Body of pancreas (tissue), 4 donors: ENCODE measurements around the gene SRPRB. TPM values are rescaled to one million over a fixed set of nuclear protein-coding genes. Genes with fewer than 3 reads are reported as not detected.

Source experiments
- ATAC-seq: fragments of 150-250 bp; one replicate; pipeline ENCODE4 v1.9.1; 2016
- DNase-seq, 4 donors: peaks; one replicate each; pipeline ENCODE4 v3.0.0-alpha.2; 2019
- H3K27ac ChIP-seq, 4 donors: fragments of 200-600 bp; sonication (generic); 1 replicate in 3 of 4; 2 replicates in 1 of 4; pipeline versions ENCODE4 v1.5.1 to v1.6.1; 2016 to 2019; ENCODE audit warnings: mild to moderate bottlenecking in 1 of 4, mixed read lengths in 1 of 4, moderate library complexity in 1 of 4
- H3K27me3 ChIP-seq, 2 donors: fragments of 200-600 bp; sonication (generic); one replicate each; pipeline ENCODE4 v1.6.0; 2016; ENCODE audit warnings: mild to moderate bottlenecking in 1 of 2
- H3K36me3 ChIP-seq, 2 donors: fragments of 200-600 bp; sonication (generic); replicated peaks in 1 of 2; 2 replicates each; pipeline ENCODE4 v1.5.1; 2016; ENCODE audit warnings: low read depth in 2 of 2; ENCODE audit not compliant: insufficient read depth in 1 of 2
- H3K4me1 ChIP-seq: fragments of 200-600 bp; sonication (generic); one replicate; pipeline ENCODE4 v1.6.0; 2016
- H3K4me3 ChIP-seq, 2 donors: fragments of 200-600 bp; sonication (generic); 1 replicate in 1 of 2; 2 replicates in 1 of 2; pipeline ENCODE4 v1.5.1; 2016 to 2019
- H3K9me3 ChIP-seq, 3 donors: fragments of 200-600 bp; sonication (generic); 1 replicate in 2 of 3; 2 replicates in 1 of 3; pipeline ENCODE4 v1.5.1; 2016
- POLR2A ChIP-seq, 3 donors: fragments of 450-650 bp; IDR thresholded peaks; one replicate each; pipeline ENCODE4 v1.6.1; 2016; ENCODE audit warnings: antibody characterized with exemption in 3 of 3, mild to moderate bottlenecking in 2 of 3
- WGBS, 2 donors: methylation state at CpG; one replicate each; pipeline ENCODE4 v1.1.5; 2017; 5-methylcytosine and 5-hydroxymethylcytosine counted together
- intact Hi-C: fragments of 100-400 bp; cut with DNase I; formaldehyde crosslinking; loops from one replicate; pipeline ENCODE4 v1.15.1; 2023
- total RNA-seq, 2 donors: library from RNA; depleted of rRNA; stranded (reverse); fragments of >200 nt; gene quantifications; one replicate each; pipeline ENCODE4 v1.1.0, GENCODE V29; 2016
- TF ChIP-seq, protein P1 (sequence below), 7 experiments: fragments of 450-650 bp in 4 of 7; fragments of 200-600 bp in 3 of 7; sonication (generic) in 3 of 7; IDR thresholded peaks; one replicate each; pipeline ENCODE4 v1.5.1; 2016 to 2019; ENCODE audit warnings: antibody characterized with exemption in 7 of 7

The SRPRB gene
- total RNA-seq, 2 donors from 2014 or later, result 28.3 to 39.4 TPM

DNA sequence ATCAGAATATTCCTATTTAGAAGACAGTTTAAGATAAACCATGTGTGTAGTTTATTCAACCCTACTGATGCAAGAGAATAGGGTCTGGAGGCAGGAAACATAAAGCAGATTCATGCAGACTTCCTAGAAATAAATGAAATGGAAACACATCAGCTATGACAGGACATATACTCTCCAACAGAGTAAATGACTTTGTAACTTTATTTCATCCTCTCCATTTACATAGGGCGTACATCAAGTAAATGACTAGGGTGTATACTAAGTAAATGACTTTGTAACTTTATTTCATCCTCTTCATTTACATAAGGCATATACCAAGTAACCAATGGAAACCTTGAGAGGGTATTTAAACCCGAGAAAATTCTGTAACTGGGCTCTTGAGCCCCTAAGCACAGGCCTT is 17.6 kb upstream of the SRPRB start:
- Histone ChIP-seq H3K4me1 (no peaks in the 10 kb centered on the region), H3K4me3 (no peak overlapping the region), H3K9me3 (no peaks in the 10 kb centered on the region), H3K27me3 (no peaks in the 10 kb centered on the region), H3K36me3 (no peaks in the 10 kb centered on the region), H3K27ac (no peak overlapping the region)
- WGBS, 2 donors, result 64 to 66% methylated on average over 2 of the region's 2 CpGs
- ATAC-seq, result no peak
- DNase-seq, result no peak
- no peak for TF ChIP-seq POLR2A (IDR thresholded peaks at IDR 0.05)
- TF ChIP-seq, protein P1, sequence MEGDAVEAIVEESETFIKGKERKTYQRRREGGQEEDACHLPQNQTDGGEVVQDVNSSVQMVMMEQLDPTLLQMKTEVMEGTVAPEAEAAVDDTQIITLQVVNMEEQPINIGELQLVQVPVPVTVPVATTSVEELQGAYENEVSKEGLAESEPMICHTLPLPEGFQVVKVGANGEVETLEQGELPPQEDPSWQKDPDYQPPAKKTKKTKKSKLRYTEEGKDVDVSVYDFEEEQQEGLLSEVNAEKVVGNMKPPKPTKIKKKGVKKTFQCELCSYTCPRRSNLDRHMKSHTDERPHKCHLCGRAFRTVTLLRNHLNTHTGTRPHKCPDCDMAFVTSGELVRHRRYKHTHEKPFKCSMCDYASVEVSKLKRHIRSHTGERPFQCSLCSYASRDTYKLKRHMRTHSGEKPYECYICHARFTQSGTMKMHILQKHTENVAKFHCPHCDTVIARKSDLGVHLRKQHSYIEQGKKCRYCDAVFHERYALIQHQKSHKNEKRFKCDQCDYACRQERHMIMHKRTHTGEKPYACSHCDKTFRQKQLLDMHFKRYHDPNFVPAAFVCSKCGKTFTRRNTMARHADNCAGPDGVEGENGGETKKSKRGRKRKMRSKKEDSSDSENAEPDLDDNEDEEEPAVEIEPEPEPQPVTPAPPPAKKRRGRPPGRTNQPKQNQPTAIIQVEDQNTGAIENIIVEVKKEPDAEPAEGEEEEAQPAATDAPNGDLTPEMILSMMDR (IDR thresholded peaks at IDR 0.05), result no peak
- intact Hi-C loops, result no loop called here

DNA sequence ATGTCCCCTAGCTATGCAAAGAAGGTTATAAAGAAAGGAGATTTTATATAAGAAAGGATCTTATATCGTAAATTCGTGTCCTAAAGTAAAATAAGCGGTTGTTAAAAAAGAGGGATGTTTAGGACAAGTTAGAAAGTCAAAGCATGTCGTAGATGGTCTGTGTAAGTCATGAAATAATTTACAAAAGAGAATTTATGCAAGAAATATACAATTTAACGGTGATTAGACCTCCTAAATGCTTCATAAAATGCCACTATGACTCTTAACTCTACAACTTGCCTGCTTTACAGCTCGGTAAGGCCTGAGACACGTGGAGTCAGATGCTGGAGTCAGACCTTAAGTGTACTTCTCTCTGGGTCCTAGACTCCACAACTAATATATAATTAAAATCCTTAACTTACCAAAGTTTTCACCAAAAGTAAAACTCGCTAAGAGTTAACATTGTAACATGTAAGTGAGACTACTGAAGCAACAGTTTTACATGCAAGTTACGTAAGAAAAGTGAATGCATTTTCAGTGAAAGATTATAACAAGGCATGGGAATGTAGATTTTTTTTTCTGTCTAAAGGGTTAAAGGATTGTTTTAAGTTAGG is 13.3 kb upstream of the SRPRB start:
- DNase-seq (no peak), ATAC-seq (no peak)
- Histone ChIP-seq H3K9me3 (no peaks in the 10 kb centered on the region), H3K27ac (no peak overlapping the region), H3K4me3 (no peak overlapping the region), H3K36me3 (no peaks in the 10 kb centered on the region), H3K27me3 (no peaks in the 10 kb centered on the region), H3K4me1 (no peaks in the 10 kb centered on the region)
- TF ChIP-seq POLR2A (IDR thresholded peaks at IDR 0.05), result no peak
- TF ChIP-seq, protein P1 (IDR thresholded peaks at IDR 0.05), result no peak
- WGBS, 2 donors, result 53 to 61% methylated on average over 9 of the region's 9 CpGs
- intact Hi-C loops, result no loop called here

DNA sequence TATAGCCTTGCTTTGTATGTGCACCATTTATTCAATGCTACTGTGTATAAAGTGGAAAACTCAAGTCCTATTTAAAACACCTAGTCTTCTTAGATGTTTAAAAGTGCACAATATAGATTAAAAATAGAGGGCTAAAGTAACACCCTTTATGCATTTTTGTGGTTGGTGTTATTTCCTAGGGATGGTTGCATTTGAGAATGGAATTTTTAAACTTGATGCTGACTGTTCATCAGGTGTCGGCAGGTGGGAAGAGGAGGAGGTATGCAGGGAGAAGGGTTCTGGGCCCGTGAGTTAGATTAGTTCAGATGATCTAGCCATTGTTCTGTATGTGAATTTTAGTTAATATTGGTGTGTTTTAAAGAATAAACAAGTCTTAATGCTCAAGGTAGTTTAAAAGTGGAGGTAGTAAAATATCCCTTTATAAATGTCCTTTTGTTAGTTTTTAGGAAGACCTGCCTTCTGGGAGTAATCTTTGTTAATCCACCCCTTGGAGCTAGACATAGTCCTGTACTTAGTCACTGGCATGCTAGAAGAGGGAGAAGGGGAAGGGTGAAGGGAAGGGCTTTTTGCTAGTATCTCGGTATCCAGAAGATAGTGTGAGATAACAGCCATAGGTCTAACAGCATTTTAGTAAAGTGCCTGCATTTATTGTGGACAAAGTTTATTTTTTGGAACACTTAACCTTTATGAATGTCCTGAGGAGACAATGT is 8.1 kb upstream of the SRPRB start:
- no peak for ATAC-seq
- TF ChIP-seq POLR2A (IDR thresholded peaks at IDR 0.05), result no peak
- TF ChIP-seq, protein P1 (IDR thresholded peaks at IDR 0.05), result no peak
- DNase-seq, result no peak
- Histone ChIP-seq H3K27ac (no peak overlapping the region), H3K4me1 (no peaks in the 10 kb centered on the region), H3K36me3 (no peaks in the 10 kb centered on the region), H3K4me3 (no peak overlapping the region), H3K27me3 (no peaks in the 10 kb centered on the region), H3K9me3 (no peaks in the 10 kb centered on the region)
- intact Hi-C loops, result no loop called here
- 78 to 80% methylated on average over 3 of the region's 3 CpGs for WGBS, 2 donors

DNA sequence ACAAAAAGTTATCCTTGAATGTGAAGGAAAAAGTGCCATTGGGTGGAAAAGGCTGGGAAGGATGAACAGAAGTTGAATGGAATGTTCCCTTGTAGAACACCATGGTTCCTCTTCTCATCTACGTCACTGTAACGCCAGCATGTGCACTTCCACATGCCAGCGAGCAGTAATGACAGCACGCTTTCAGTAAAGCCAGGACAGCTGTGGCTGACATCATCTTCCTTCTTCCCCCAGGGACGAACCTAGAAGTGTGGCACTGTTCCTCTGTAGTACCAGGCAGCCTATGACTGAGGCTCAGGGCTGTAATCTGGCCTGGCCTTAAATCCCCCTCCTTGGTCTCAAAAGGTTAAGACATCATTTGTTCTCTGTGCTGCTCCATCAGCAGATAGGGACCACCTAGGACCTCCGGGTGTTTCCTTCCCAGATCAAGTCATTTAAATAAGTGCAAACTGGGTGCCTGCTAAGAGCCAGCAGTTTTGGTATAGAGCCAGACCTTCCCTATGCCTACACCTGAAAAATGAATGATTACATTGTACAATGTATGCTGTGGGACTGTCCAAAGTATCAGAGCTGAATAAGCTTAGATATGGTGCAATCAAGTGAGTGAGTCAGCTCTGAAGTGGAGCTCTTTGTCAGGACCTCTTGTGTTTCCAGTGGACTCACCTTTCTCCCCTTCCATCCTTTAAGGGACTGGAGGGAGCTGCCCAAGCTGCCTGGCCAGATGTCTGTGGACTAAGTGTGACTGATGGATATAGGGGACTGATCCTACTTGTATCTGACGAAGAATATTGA is 5.6 kb upstream of the SRPRB start:
- no peak for TF ChIP-seq POLR2A (IDR thresholded peaks at IDR 0.05)
- TF ChIP-seq, protein P1 (IDR thresholded peaks at IDR 0.05), result no peak
- Histone ChIP-seq H3K4me3 (no peak overlapping the region), H3K27me3 (no peaks in the 10 kb centered on the region), H3K27ac (no peak overlapping the region), H3K9me3 (no peaks in the 10 kb centered on the region), H3K4me1 (no peaks in the 10 kb centered on the region), H3K36me3 (no peaks in the 10 kb centered on the region)
- ATAC-seq, result no peak
- 62 to 84% methylated on average over 6 to 7 of the region's 7 CpGs for WGBS, 2 donors
- peak in 1 of 4 donors; percentile 15 for DNase-seq
- intact Hi-C loops, result loop anchor here (10.0 kb wide), 1 partner anchor 135 kb away; the partner anchor contains the start of gene TOPBP1
